MM.1S (cell line): ENCODE data around the gene CAPN5.

Experiments used
- DNase-seq: peaks from one replicate; pipeline ENCODE4 v3.0.0-alpha.2; 2015
- H2AFZ ChIP-seq: fragments of 300-600 bp; sonication (generic); 2 replicates; pipeline ENCODE4 v1.6.0; 2016; ENCODE audit warnings: antibody characterized with exemption, low read length
- H3F3A ChIP-seq: fragments of 300-600 bp; sonication (generic); 2 replicates; pipeline ENCODE4 v1.6.1; 2016; ENCODE audit warnings: mild to moderate bottlenecking, antibody characterized with exemption, low read length, moderate library complexity, mixed read lengths; ENCODE audit not compliant: insufficient read depth
- H3K27ac ChIP-seq: fragments of 300-600 bp; sonication (generic); 2 replicates; pipeline ENCODE4 v1.5.1; 2016; ENCODE audit warnings: mild to moderate bottlenecking, low read length
- H3K27me3 ChIP-seq: fragments of 300-600 bp; sonication (generic); replicated peaks from 2 replicates; pipeline ENCODE4 v1.6.0; 2016; ENCODE audit warnings: low read length; ENCODE audit not compliant: insufficient read depth
- H3K36me3 ChIP-seq: fragments of 300-600 bp; sonication (generic); replicated peaks from 2 replicates; pipeline ENCODE4 v1.6.1; 2016; ENCODE audit warnings: mild to moderate bottlenecking, low read length, mixed read lengths; ENCODE audit not compliant: insufficient read depth
- H3K4me1 ChIP-seq: fragments of 300-600 bp; sonication (generic); 2 replicates; pipeline ENCODE4 v1.6.1; 2016; ENCODE audit warnings: low read length, mixed read lengths
- H3K4me2 ChIP-seq: fragments of 300-600 bp; sonication (generic); 2 replicates; pipeline ENCODE4 v1.6.0; 2016; ENCODE audit warnings: low read depth, low read length
- H3K4me3 ChIP-seq: fragments of 300-600 bp; sonication (generic); 2 replicates; pipeline ENCODE4 v1.5.1; 2016; ENCODE audit warnings: low read length, mixed read lengths
- H3K79me2 ChIP-seq: fragments of 300-600 bp; sonication (generic); 2 replicates; pipeline ENCODE4 v1.6.1; 2016; ENCODE audit warnings: mixed run types, low read length, mixed read lengths
- H3K9ac ChIP-seq: fragments of 300-600 bp; sonication (generic); 2 replicates; pipeline ENCODE4 v1.6.1; 2016; ENCODE audit warnings: low read length, mixed read lengths
- H3K9me2 ChIP-seq: fragments of 300-600 bp; sonication (generic); replicated peaks from 2 replicates; pipeline ENCODE4 v1.6.1; 2016; ENCODE audit warnings: mild to moderate bottlenecking, low read length, mixed read lengths; ENCODE audit not compliant: insufficient read depth
- H3K9me3 ChIP-seq: fragments of 300-600 bp; sonication (generic); replicated peaks from 2 replicates; pipeline ENCODE4 v1.6.1; 2016; ENCODE audit warnings: mild to moderate bottlenecking, low read length, mixed read lengths; ENCODE audit not compliant: insufficient read depth
- H4K20me1 ChIP-seq: fragments of 300-600 bp; sonication (generic); 2 replicates; pipeline ENCODE4 v1.6.1; 2016; ENCODE audit warnings: mild to moderate bottlenecking, low read length, moderate library complexity, mixed read lengths; ENCODE audit not compliant: insufficient read depth
- CTCF ChIP-seq: fragments of 300-600 bp; sonication (generic); IDR thresholded peaks from 2 replicates; pipeline ENCODE4 v1.5.1; 2016; ENCODE audit warnings: antibody characterized with exemption, low read length, mixed read lengths
- EZH2 ChIP-seq: fragments of 300-600 bp; sonication (generic); optimal IDR thresholded peaks from 2 replicates; pipeline ENCODE3; 2017; ENCODE audit warnings: low read depth, mild to moderate bottlenecking, antibody characterized with exemption, low read length, mixed read lengths
- EZH2phosphoT487 ChIP-seq: fragments of 300-600 bp; sonication (generic); IDR thresholded peaks from 2 replicates; pipeline ENCODE4 v1.6.1; 2018; ENCODE audit warnings: antibody characterized with exemption, low read length

The CAPN5 gene

GRCh38 chr11:77150836-77151235 lies 84.1 kb downstream of the CAPN5 start:
- Histone ChIP-seq H3K27me3 (no peaks in the 10 kb centered on the region), H2AFZ (no peak overlapping the region), H3K36me3 (no peaks in the 10 kb centered on the region), H3K9me3 (no peaks in the 10 kb centered on the region), H3F3A (no peaks in the 10 kb centered on the region), H3K27ac (no peak overlapping the region), H3K4me2 (no peak overlapping the region), H3K4me1 (no peaks in the 10 kb centered on the region), H4K20me1 (no peaks in the 10 kb centered on the region), H3K4me3 (no peak overlapping the region), H3K9ac (no peak overlapping the region), H3K79me2 (no peaks in the 10 kb centered on the region), H3K9me2 (no peaks in the 10 kb centered on the region)
- TF ChIP-seq EZH2, result no peak
- no peak for TF ChIP-seq CTCF
- no peak for TF ChIP-seq EZH2phosphoT487
- no peak for DNase-seq

GRCh38 chr11:77151804-77152509 lies 85.2 kb downstream of the CAPN5 start:
- Histone ChIP-seq H3K27me3 (no peaks in the 10 kb centered on the region), H4K20me1 (no peaks in the 10 kb centered on the region), H3K27ac (no peak overlapping the region), H3K9me2 (no peaks in the 10 kb centered on the region), H3K9ac (no peak overlapping the region), H3K79me2 (no peaks in the 10 kb centered on the region), H2AFZ (no peak overlapping the region), H3K9me3 (no peaks in the 10 kb centered on the region), H3K4me1 (no peaks in the 10 kb centered on the region), H3K4me2 (no peak overlapping the region), H3K4me3 (no peak overlapping the region), H3K36me3 (no peaks in the 10 kb centered on the region), H3F3A (no peaks in the 10 kb centered on the region)
- no peak for DNase-seq
- no peak for TF ChIP-seq EZH2phosphoT487
- no peak for TF ChIP-seq CTCF
- TF ChIP-seq EZH2, result no peak

- no peak overlapping the region for H3K4me3 ChIP-seq
- TF ChIP-seq EZH2, result no peak
- TF ChIP-seq CTCF, result no peak
- no peak for TF ChIP-seq EZH2phosphoT487
- H3K4me2 ChIP-seq, result no peak overlapping the region
- H3K9me3 ChIP-seq, result no peaks in the 10 kb centered on the region
- no peaks in the 10 kb centered on the region for H3K4me1 ChIP-seq
- no peaks in the 10 kb centered on the region for H3K36me3 ChIP-seq
- no peaks in the 10 kb centered on the region for H3F3A ChIP-seq
- H3K79me2 ChIP-seq, result no peaks in the 10 kb centered on the region
- H3K27me3 ChIP-seq, result no peaks in the 10 kb centered on the region
- H3K9me2 ChIP-seq, result no peaks in the 10 kb centered on the region
- H4K20me1 ChIP-seq, result no peaks in the 10 kb centered on the region
- DNase-seq, result no peak
- no peak overlapping the region for H3K27ac ChIP-seq
- no peak overlapping the region for H3K9ac ChIP-seq
- H2AFZ ChIP-seq, result no peak overlapping the region
These were observed 86.1 kb downstream of the CAPN5 start for GRCh38 chr11:77152846-77153245.
